ENCODE measurements around the gene SENP3. TPM values are rescaled to one million over a fixed set of nuclear protein-coding genes. Genes with fewer than 3 reads are reported as not detected.

The SENP3 gene
- total RNA-seq, 3 donors from 2014 or later (not counting 1 experiment from before 2014, with no cell fraction given) = 36.9 to 42.3 (median 39.1) TPM

DNA sequence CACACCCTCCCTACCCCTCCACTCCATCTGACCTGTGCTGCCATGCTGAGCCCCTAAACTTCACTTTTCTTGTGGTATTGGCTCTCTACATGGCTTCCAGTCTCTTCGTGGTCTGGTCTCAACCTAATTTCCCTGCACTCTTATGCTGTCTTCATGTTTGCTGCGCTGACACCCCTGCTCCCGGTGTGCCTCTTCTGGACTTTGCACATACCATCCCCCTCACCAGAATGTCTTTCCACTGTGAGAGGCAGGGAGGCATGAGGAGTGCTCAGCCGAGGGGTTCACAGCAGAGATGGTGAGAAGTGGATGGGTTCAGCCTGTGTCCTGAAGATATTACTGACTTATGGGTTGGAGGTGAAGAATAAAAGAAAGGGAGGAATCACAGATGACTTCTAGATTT is 10.3 kb upstream of the SENP3 start:
- H3K4me3 ChIP-seq (ENCODE audit: low read length) = no peak overlapping the region
- no peaks in the 10 kb centered on the region for H3K9me3 Mint-ChIP-seq
- peak overlapping the region; percentile 18 for H3K27ac ChIP-seq (ENCODE audit: low read length)
- H3K27me3 Mint-ChIP-seq (ENCODE audit: low read depth in 2 of 2) = no peaks in the 10 kb centered on the region
- no peaks in the 10 kb centered on the region for H3K36me3 Mint-ChIP-seq
- intact Hi-C loops (cut with micrococcal nuclease) = no loop called here
- TF ChIP-seq, protein P1, sequence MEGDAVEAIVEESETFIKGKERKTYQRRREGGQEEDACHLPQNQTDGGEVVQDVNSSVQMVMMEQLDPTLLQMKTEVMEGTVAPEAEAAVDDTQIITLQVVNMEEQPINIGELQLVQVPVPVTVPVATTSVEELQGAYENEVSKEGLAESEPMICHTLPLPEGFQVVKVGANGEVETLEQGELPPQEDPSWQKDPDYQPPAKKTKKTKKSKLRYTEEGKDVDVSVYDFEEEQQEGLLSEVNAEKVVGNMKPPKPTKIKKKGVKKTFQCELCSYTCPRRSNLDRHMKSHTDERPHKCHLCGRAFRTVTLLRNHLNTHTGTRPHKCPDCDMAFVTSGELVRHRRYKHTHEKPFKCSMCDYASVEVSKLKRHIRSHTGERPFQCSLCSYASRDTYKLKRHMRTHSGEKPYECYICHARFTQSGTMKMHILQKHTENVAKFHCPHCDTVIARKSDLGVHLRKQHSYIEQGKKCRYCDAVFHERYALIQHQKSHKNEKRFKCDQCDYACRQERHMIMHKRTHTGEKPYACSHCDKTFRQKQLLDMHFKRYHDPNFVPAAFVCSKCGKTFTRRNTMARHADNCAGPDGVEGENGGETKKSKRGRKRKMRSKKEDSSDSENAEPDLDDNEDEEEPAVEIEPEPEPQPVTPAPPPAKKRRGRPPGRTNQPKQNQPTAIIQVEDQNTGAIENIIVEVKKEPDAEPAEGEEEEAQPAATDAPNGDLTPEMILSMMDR (IDR thresholded peaks at IDR 0.05) = no peak
- H3K4me1 Mint-ChIP-seq = peaks cover 58 to 75% of the 10 kb centered on the region in 2 donors
- H3K4me1 ChIP-seq (ENCODE audit: control insufficient read depth, insufficient read depth, low read length) = peaks cover 56% of the 10 kb centered on the region
- H3K9me3 ChIP-seq (ENCODE audit: control insufficient read depth, insufficient read depth, low read length) = no peaks in the 10 kb centered on the region
- ATAC-seq (no peak), DNase-seq (no peak)
- peaks cover 2% of the 10 kb centered on the region for H3K36me3 ChIP-seq (ENCODE audit: control insufficient read depth, insufficient read depth, low read length)
- no peak overlapping the region for H3K4me3 Mint-ChIP-seq
- peak overlapping the region; percentile 72 to 86 for H3K27ac Mint-ChIP-seq
- H3K27me3 ChIP-seq (ENCODE audit: control insufficient read depth, insufficient read depth, low read length) = no peaks in the 10 kb centered on the region
- 72% methylated on average over 3 of the region's 4 CpGs for WGBS (ENCODE audit: insufficient coverage)

DNA sequence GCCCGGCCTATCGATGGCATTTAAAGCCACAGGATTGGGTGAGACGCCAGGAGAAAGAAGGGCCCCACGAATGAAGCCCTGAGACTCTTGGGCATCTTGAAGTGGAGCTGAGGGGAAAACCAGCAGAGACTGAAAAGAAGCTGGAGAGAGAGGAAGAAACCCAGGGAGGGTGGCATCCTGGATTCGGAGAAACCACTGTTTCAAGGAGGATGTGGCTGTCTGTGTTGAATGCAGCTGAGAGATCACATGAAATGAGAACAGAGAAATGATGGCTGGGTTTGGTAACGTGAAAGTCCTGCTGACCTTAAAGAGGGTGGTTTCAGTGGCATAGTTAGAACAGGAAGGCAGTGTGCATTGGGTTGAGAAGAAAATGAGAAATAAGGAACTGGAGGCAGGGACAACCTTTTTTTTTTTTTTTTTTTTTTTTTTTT is 9.1 kb upstream of the SENP3 start:
- Mint-ChIP-seq H3K9me3 (no peaks in the 10 kb centered on the region), H3K4me3 (peak overlapping the region; percentile 61), H3K27ac (peak overlapping the region; percentile 72 to 86), H3K27me3 (ENCODE audit: low read depth in 2 of 2) (no peaks in the 10 kb centered on the region), H3K4me1 (peaks cover 54 to 71% of the 10 kb centered on the region in 2 donors), H3K36me3 (no peaks in the 10 kb centered on the region)
- ATAC-seq (peak in 2 of 3 donors; percentile 45), DNase-seq (peak in 1 of 2 donors; percentile 70)
- Histone ChIP-seq H3K4me1 (ENCODE audit: control insufficient read depth, insufficient read depth, low read length) (peaks cover 60% of the 10 kb centered on the region), H3K4me3 (ENCODE audit: low read length) (no peak overlapping the region), H3K27ac (ENCODE audit: low read length) (peak overlapping the region; percentile 72), H3K36me3 (ENCODE audit: control insufficient read depth, insufficient read depth, low read length) (peaks cover 2% of the 10 kb centered on the region), H3K27me3 (ENCODE audit: control insufficient read depth, insufficient read depth, low read length) (no peaks in the 10 kb centered on the region), H3K9me3 (ENCODE audit: control insufficient read depth, insufficient read depth, low read length) (no peaks in the 10 kb centered on the region)
- TF ChIP-seq, protein P1 (IDR thresholded peaks at IDR 0.05) = no peak
- intact Hi-C loops (cut with micrococcal nuclease) = no loop called here
- WGBS (ENCODE audit: insufficient coverage) = 8% methylated on average over 6 of the region's 6 CpGs

DNA sequence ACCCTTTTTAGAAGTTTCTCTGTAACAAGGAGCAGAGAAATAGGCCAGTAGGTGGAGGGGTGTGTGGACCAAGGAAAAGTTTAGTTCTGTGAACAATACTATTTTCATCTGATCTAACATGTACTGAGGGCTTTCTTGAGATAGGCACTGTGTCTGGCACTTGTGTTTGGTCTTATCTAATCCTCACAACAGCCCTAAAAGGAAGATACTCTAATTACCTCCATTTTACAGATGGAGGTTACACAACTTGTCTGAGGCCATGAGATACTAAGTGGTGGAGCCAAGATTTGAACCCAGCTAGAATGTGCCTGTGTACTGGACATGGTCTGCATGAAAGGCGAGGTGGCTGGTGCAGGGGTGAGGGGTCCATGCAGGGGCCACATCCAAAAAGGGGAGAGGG is 8.4 kb upstream of the SENP3 start:
- Mint-ChIP-seq H3K9me3 (no peaks in the 10 kb centered on the region), H3K27me3 (ENCODE audit: low read depth in 2 of 2) (no peaks in the 10 kb centered on the region), H3K36me3 (no peaks in the 10 kb centered on the region), H3K4me1 (peaks cover 47 to 65% of the 10 kb centered on the region in 2 donors), H3K4me3 (no peak overlapping the region), H3K27ac (peak overlapping the region; percentile 72 to 86)
- H3K9me3 ChIP-seq (ENCODE audit: control insufficient read depth, insufficient read depth, low read length) = no peaks in the 10 kb centered on the region
- WGBS (ENCODE audit: insufficient coverage) = 89% methylated on average over 1 of the region's 1 CpG
- no peak overlapping the region for H3K4me3 ChIP-seq (ENCODE audit: low read length)
- DNase-seq = no peak
- intact Hi-C loops (cut with micrococcal nuclease) = no loop called here
- no peaks in the 10 kb centered on the region for H3K27me3 ChIP-seq (ENCODE audit: control insufficient read depth, insufficient read depth, low read length)
- no peak for ATAC-seq
- H3K4me1 ChIP-seq (ENCODE audit: control insufficient read depth, insufficient read depth, low read length) = peaks cover 60% of the 10 kb centered on the region
- H3K36me3 ChIP-seq (ENCODE audit: control insufficient read depth, insufficient read depth, low read length) = peaks cover 2% of the 10 kb centered on the region
- peak overlapping the region; percentile 72 for H3K27ac ChIP-seq (ENCODE audit: low read length)
- TF ChIP-seq, protein P1 (IDR thresholded peaks at IDR 0.05) = no peak

DNA sequence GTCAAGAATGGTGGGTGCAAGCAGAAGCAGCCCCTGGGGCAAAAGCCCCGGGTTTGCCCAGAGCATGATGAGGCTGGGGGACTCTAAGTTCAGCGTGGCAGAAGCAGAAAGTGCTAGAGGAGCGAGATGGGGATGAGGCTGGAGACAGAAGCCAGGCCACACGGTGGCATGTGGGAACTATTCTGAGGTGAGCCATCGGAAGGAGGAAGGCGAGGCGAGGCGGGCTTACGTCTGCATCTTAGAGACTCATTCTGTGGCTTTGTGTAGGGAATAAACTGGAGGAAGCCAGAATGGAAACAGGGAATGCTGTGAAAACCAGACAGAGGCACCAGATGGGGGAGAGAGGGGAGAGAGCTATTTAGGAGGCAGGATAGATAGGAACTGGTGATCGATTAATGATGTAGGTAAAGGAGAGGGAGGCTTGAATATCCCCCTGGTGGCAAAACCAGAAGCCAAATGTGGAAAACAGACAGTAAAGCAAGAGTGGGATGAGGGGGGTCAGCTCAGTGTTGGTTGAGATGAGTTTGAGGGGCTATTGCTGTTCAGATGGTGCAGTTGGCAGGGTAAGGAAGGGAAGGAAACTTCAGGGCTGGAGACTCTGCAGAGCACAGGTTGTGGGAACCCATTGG is 6.3 kb upstream of the SENP3 start:
- ATAC-seq = no peak
- Histone ChIP-seq H3K9me3 (ENCODE audit: control insufficient read depth, insufficient read depth, low read length) (no peaks in the 10 kb centered on the region), H3K4me3 (ENCODE audit: low read length) (no peak overlapping the region), H3K36me3 (ENCODE audit: control insufficient read depth, insufficient read depth, low read length) (peaks cover 2% of the 10 kb centered on the region), H3K4me1 (ENCODE audit: control insufficient read depth, insufficient read depth, low read length) (peaks cover 59% of the 10 kb centered on the region), H3K27ac (ENCODE audit: low read length) (no peak overlapping the region), H3K27me3 (ENCODE audit: control insufficient read depth, insufficient read depth, low read length) (no peaks in the 10 kb centered on the region)
- H3K9me3 Mint-ChIP-seq = no peaks in the 10 kb centered on the region
- 86% methylated on average over 10 of the region's 10 CpGs for WGBS (ENCODE audit: insufficient coverage)
- H3K36me3 Mint-ChIP-seq = no peaks in the 10 kb centered on the region
- peaks cover 38 to 62% of the 10 kb centered on the region in 2 donors for H3K4me1 Mint-ChIP-seq
- H3K4me3 Mint-ChIP-seq = no peak overlapping the region
- intact Hi-C loops (cut with micrococcal nuclease) = no loop called here
- DNase-seq = no peak
- TF ChIP-seq, protein P1 (IDR thresholded peaks at IDR 0.05) = no peak
- peak overlapping the region; percentile 20 to 46 for H3K27ac Mint-ChIP-seq
- no peaks in the 10 kb centered on the region for H3K27me3 Mint-ChIP-seq (ENCODE audit: low read depth in 2 of 2)
